ENCODE results near the gene ZNF491. TPM values are rescaled to one million over a fixed set of nuclear protein-coding genes. Genes with fewer than 3 reads are reported as not detected.
"Not testable (repeated sequence)": the region's sequence is repeated elsewhere in the genome, so short reads cannot be mapped to it uniquely, and the experiment has no call there.

The ZNF491 gene
- total RNA-seq, 1 donor from 2014 or later = not detected

DNA sequence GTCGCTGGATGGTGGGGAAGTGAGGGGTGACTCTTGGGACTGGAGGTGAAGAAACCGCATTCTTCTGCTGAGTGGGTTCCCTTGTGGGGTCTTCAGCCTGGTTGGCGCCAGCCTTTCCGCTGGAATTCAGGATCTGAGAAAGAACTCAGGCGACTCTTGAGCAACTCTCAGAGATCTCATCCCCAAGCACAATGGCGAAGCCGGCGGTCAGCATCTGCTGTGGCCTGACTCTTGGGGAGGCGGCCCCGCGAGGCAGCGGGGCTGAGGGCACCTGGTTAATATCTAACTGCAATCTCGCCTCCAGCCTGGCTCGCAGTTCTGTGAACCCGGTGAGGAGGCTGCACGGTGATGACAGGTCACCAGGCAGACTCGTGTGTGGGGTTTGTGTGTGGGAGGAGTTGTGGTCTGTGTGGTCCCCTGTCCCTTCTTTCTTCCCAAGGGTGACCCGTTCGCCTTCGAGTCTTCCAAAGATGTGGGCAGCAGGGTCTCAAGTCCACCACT lies 30.6 kb upstream of the ZNF491 start:
- peaks cover 37% of the 10 kb centered on the region for H3K9me3 Mint-ChIP-seq (ENCODE audit: unreplicated experiment)
- no peak for DNase-seq (ENCODE audit: low spot score)
- peaks cover 7% of the 10 kb centered on the region for H3K27me3 Mint-ChIP-seq (ENCODE audit: unreplicated experiment)
- H3K36me3 Mint-ChIP-seq (ENCODE audit: low read depth, unreplicated experiment) = peaks cover 14% of the 10 kb centered on the region
- H3K4me3 Mint-ChIP-seq (ENCODE audit: unreplicated experiment) = no peak overlapping the region
- no peak overlapping the region for H3K27ac Mint-ChIP-seq (ENCODE audit: unreplicated experiment)
- H3K4me1 Mint-ChIP-seq (ENCODE audit: unreplicated experiment) = no peaks in the 10 kb centered on the region
- TF ChIP-seq, protein P1, sequence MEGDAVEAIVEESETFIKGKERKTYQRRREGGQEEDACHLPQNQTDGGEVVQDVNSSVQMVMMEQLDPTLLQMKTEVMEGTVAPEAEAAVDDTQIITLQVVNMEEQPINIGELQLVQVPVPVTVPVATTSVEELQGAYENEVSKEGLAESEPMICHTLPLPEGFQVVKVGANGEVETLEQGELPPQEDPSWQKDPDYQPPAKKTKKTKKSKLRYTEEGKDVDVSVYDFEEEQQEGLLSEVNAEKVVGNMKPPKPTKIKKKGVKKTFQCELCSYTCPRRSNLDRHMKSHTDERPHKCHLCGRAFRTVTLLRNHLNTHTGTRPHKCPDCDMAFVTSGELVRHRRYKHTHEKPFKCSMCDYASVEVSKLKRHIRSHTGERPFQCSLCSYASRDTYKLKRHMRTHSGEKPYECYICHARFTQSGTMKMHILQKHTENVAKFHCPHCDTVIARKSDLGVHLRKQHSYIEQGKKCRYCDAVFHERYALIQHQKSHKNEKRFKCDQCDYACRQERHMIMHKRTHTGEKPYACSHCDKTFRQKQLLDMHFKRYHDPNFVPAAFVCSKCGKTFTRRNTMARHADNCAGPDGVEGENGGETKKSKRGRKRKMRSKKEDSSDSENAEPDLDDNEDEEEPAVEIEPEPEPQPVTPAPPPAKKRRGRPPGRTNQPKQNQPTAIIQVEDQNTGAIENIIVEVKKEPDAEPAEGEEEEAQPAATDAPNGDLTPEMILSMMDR (IDR thresholded peaks at IDR 0.05; ENCODE audit: unreplicated experiment) = no peak

GRCh38 chr19:11769995-11770394 lies 28.3 kb upstream of the ZNF491 start:
- Mint-ChIP-seq H3K27me3 (ENCODE audit: unreplicated experiment) (peaks cover 6% of the 10 kb centered on the region), H3K27ac (ENCODE audit: unreplicated experiment) (no peak overlapping the region)
- TF ChIP-seq, protein P1 (IDR thresholded peaks at IDR 0.05; ENCODE audit: unreplicated experiment) = no peak

DNA sequence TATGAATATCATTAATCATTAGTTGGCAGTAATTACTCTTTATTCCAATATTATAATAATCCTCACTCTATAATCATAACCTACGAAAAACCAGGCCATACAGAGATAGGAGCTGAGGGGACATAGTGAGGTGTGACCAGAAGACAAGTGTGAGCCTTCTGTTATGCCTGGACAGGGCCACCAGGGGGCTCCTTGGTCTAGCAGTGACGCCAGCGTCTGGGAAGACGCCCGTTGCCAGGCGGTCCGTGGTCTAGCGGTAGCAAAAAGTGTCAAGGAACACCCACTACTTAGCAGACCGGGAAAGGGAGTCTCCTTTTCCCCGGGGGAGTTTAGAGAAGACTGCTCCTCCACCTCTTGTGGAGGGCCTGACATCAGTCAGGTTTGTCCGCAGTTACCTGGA lies 26.8 kb upstream of the ZNF491 start:
- H3K36me3 Mint-ChIP-seq (ENCODE audit: low read depth, unreplicated experiment) = peaks cover 14% of the 10 kb centered on the region
- H3K9me3 Mint-ChIP-seq (ENCODE audit: unreplicated experiment) = peaks cover 48% of the 10 kb centered on the region
- DNase-seq (ENCODE audit: low spot score); H3K27ac Mint-ChIP-seq (ENCODE audit: unreplicated experiment); H3K27me3 Mint-ChIP-seq (ENCODE audit: unreplicated experiment); H3K4me3 Mint-ChIP-seq (ENCODE audit: unreplicated experiment); H3K4me1 Mint-ChIP-seq (ENCODE audit: unreplicated experiment): not testable (repeated sequence)

More at GRCh38 chr19:11769995-11770394, 28.3 kb upstream of the ZNF491 start:
- Mint-ChIP-seq H3K4me3 (ENCODE audit: unreplicated experiment) (no peak overlapping the region), H3K9me3 (ENCODE audit: unreplicated experiment) (peaks cover 46% of the 10 kb centered on the region), H3K4me1 (ENCODE audit: unreplicated experiment) (no peaks in the 10 kb centered on the region), H3K36me3 (ENCODE audit: low read depth, unreplicated experiment) (peaks cover 14% of the 10 kb centered on the region)
- no peak for DNase-seq (ENCODE audit: low spot score)

GRCh38 chr19:11776669-11777068 lies 21.7 kb upstream of the ZNF491 start:
- DNase-seq (ENCODE audit: low spot score); H3K27ac Mint-ChIP-seq (ENCODE audit: unreplicated experiment); H3K4me1 Mint-ChIP-seq (ENCODE audit: unreplicated experiment); H3K27me3 Mint-ChIP-seq (ENCODE audit: unreplicated experiment); H3K36me3 Mint-ChIP-seq (ENCODE audit: low read depth, unreplicated experiment); H3K4me3 Mint-ChIP-seq (ENCODE audit: unreplicated experiment): not testable (repeated sequence)
- peaks cover 31% of the 10 kb centered on the region for H3K9me3 Mint-ChIP-seq (ENCODE audit: unreplicated experiment)

- Mint-ChIP-seq H3K27me3 (ENCODE audit: unreplicated experiment) (no peaks in the 10 kb centered on the region), H3K9me3 (ENCODE audit: unreplicated experiment) (peaks cover 16% of the 10 kb centered on the region), H3K4me3 (ENCODE audit: unreplicated experiment) (no peak overlapping the region), H3K36me3 (ENCODE audit: low read depth, unreplicated experiment) (no peaks in the 10 kb centered on the region), H3K27ac (ENCODE audit: unreplicated experiment) (no peak overlapping the region), H3K4me1 (ENCODE audit: unreplicated experiment) (no peaks in the 10 kb centered on the region)
- TF ChIP-seq, protein P1 (IDR thresholded peaks at IDR 0.05; ENCODE audit: unreplicated experiment) = no peak
- DNase-seq (ENCODE audit: low spot score) = no peak
These were observed 17.8 kb upstream of the ZNF491 start for GRCh38 chr19:11780431-11781020.

GRCh38 chr19:11781295-11782057 lies 16.8 kb upstream of the ZNF491 start:
- no peaks in the 10 kb centered on the region for H3K4me1 Mint-ChIP-seq (ENCODE audit: unreplicated experiment)
- peaks cover 3% of the 10 kb centered on the region for H3K36me3 Mint-ChIP-seq (ENCODE audit: low read depth, unreplicated experiment)
- H3K4me3 Mint-ChIP-seq (ENCODE audit: unreplicated experiment) = no peak overlapping the region
- DNase-seq (ENCODE audit: low spot score) = no peak
- H3K27me3 Mint-ChIP-seq (ENCODE audit: unreplicated experiment) = no peaks in the 10 kb centered on the region
- H3K27ac Mint-ChIP-seq (ENCODE audit: unreplicated experiment) = no peak overlapping the region
- TF ChIP-seq, protein P1 (IDR thresholded peaks at IDR 0.05; ENCODE audit: unreplicated experiment) = no peak
- peaks cover 10% of the 10 kb centered on the region for H3K9me3 Mint-ChIP-seq (ENCODE audit: unreplicated experiment)
